Skeletal muscle tissue (tissue), 4 donors: ENCODE measurements around the gene RELL1. TPM values are rescaled to one million over a fixed set of nuclear protein-coding genes. Genes with fewer than 3 reads are reported as not detected.
A peak's percentile ranks its signal among the peaks of the same experiment; 100 is the strongest.

Experiments used
- H3K27ac ChIP-seq: one replicate; pipeline ENCODE4 v1.7.0; 2013; ENCODE audit warnings: mild to moderate bottlenecking, low read depth, low read length, inconsistent platforms
- H3K27me3 ChIP-seq, 3 donors: one replicate each; pipeline ENCODE4 v1.7.0; 2013; ENCODE audit warnings: low read length in 3 of 3; ENCODE audit not compliant: control insufficient read depth in 3 of 3, insufficient read depth in 3 of 3
- H3K36me3 ChIP-seq, 3 donors: one replicate each; pipeline ENCODE4 v1.7.0; 2013; ENCODE audit warnings: low read length in 3 of 3; ENCODE audit not compliant: control insufficient read depth in 3 of 3, insufficient read depth in 3 of 3
- H3K4me1 ChIP-seq, 3 donors: one replicate each; pipeline ENCODE4 v1.7.0; 2013; ENCODE audit warnings: low read length in 3 of 3, mild to moderate bottlenecking in 3 of 3; ENCODE audit not compliant: control insufficient read depth in 3 of 3, insufficient read depth in 3 of 3
- H3K4me3 ChIP-seq, 3 donors: one replicate each; pipeline ENCODE4 v1.7.0; 2013; ENCODE audit warnings: low read length in 3 of 3
- H3K9ac ChIP-seq, 3 donors: one replicate each; pipeline ENCODE4 v1.7.0; 2013; ENCODE audit warnings: low read length in 3 of 3, mild to moderate bottlenecking in 3 of 3, moderate library complexity in 2 of 3, low read depth in 1 of 3
- H3K9me3 ChIP-seq, 3 donors: one replicate each; pipeline ENCODE4 v1.7.0; 2013; ENCODE audit warnings: low read length in 3 of 3; ENCODE audit not compliant: control insufficient read depth in 3 of 3
- total RNA-seq: library from RNA; depleted of rRNA; stranded (reverse); fragments of >200 nt; gene quantifications from one replicate; pipeline ENCODE4 v1.2.3, GENCODE V29; 2014
- donor health status: Osteomylitis.

RELL1 gene
- total RNA-seq, 1 donor from 2014 or later, result 82.5 TPM

GRCh38 chr4:37693450-37694190, 7.4 kb upstream of the RELL1 start:
- Histone ChIP-seq H3K9me3 (no peaks in the 10 kb centered on the region), H3K36me3 (no peaks in the 10 kb centered on the region), H3K4me3 (no peak overlapping the region), H3K9ac (no peak overlapping the region), H3K27ac (no peak overlapping the region), H3K4me1 (no peaks in the 10 kb centered on the region), H3K27me3 (no peaks in the 10 kb centered on the region)

- H3K9me3 ChIP-seq, result no peaks in the 10 kb centered on the region
- H3K27ac ChIP-seq, result no peak overlapping the region
- H3K4me3 ChIP-seq, result no peak overlapping the region
Measured at GRCh38 chr4:37693030-37693429, 6.9 kb upstream of the RELL1 start.

GRCh38 chr4:37690976-37691375, 4.8 kb upstream of the RELL1 start:
- H3K36me3 ChIP-seq, result no peaks in the 10 kb centered on the region
- H3K27me3 ChIP-seq, result no peaks in the 10 kb centered on the region
- no peaks in the 10 kb centered on the region for H3K9me3 ChIP-seq
- H3K9ac ChIP-seq, result no peak overlapping the region
- no peak overlapping the region for H3K4me3 ChIP-seq
- peaks cover 0 to 10% (median 6%) of the 10 kb centered on the region in 3 donors for H3K4me1 ChIP-seq
- H3K27ac ChIP-seq, result no peak overlapping the region

More at GRCh38 chr4:37693030-37693429, 6.9 kb upstream of the RELL1 start:
- Histone ChIP-seq H3K4me1 (no peaks in the 10 kb centered on the region), H3K36me3 (no peaks in the 10 kb centered on the region), H3K27me3 (no peaks in the 10 kb centered on the region), H3K9ac (no peak overlapping the region)

- H3K27ac ChIP-seq, result no peak overlapping the region
- no peak overlapping the region for H3K9ac ChIP-seq
- no peaks in the 10 kb centered on the region for H3K36me3 ChIP-seq
- no peak overlapping the region for H3K4me3 ChIP-seq
- H3K9me3 ChIP-seq, result no peaks in the 10 kb centered on the region
- peaks cover under 1 to 17% (median 15%) of the 10 kb centered on the region in 3 donors for H3K4me1 ChIP-seq
- H3K27me3 ChIP-seq, result no peaks in the 10 kb centered on the region
Measured at GRCh38 chr4:37689353-37690095, 3.3 kb upstream of the RELL1 start.

GRCh38 chr4:37687681-37688080, 1.5 kb upstream of the RELL1 start:
- no peak overlapping the region for H3K9ac ChIP-seq
- no peaks in the 10 kb centered on the region for H3K9me3 ChIP-seq
- H3K4me1 ChIP-seq, result peaks cover 12 to 30% (median 15%) of the 10 kb centered on the region in 3 donors
- H3K27ac ChIP-seq, result peak overlapping the region; percentile 96
- H3K36me3 ChIP-seq, result no peaks in the 10 kb centered on the region
- H3K4me3 ChIP-seq, result no peak overlapping the region
- H3K27me3 ChIP-seq, result no peaks in the 10 kb centered on the region

- peak overlapping the region; percentile 77 to 86 (median 82) for H3K9ac ChIP-seq
- H3K27me3 ChIP-seq, result no peaks in the 10 kb centered on the region
- H3K9me3 ChIP-seq, result no peaks in the 10 kb centered on the region
- H3K27ac ChIP-seq, result peak overlapping the region; percentile 96
- H3K4me1 ChIP-seq, result peaks cover 14 to 32% (median 15%) of the 10 kb centered on the region in 3 donors
- H3K4me3 ChIP-seq, result peak overlapping the region; percentile 73 to 88 (median 79)
- no peaks in the 10 kb centered on the region for H3K36me3 ChIP-seq
Measured at GRCh38 chr4:37687194-37687562, 1.0 kb upstream of the RELL1 start.

- H3K9ac ChIP-seq, result peak overlapping the region; percentile 87 to 94 (median 94)
- H3K9me3 ChIP-seq, result no peaks in the 10 kb centered on the region
- H3K36me3 ChIP-seq, result no peaks in the 10 kb centered on the region
- H3K4me1 ChIP-seq, result peaks cover 14 to 32% (median 15%) of the 10 kb centered on the region in 3 donors
- H3K27ac ChIP-seq, result peak overlapping the region; percentile 96
- peak overlapping the region; percentile 88 for H3K4me3 ChIP-seq
- H3K27me3 ChIP-seq, result no peaks in the 10 kb centered on the region
Measured at GRCh38 chr4:37685823-37686372, 278 bp downstream of the RELL1 start.

- peak overlapping the region; percentile 88 for H3K4me3 ChIP-seq
- no peaks in the 10 kb centered on the region for H3K9me3 ChIP-seq
- H3K27ac ChIP-seq, result peak overlapping the region; percentile 96
- H3K4me1 ChIP-seq, result peaks cover 14 to 32% (median 15%) of the 10 kb centered on the region in 3 donors
- peak overlapping the region; percentile 87 to 94 (median 94) for H3K9ac ChIP-seq
- no peaks in the 10 kb centered on the region for H3K36me3 ChIP-seq
- no peaks in the 10 kb centered on the region for H3K27me3 ChIP-seq
Measured at GRCh38 chr4:37685161-37685822, 884 bp downstream of the RELL1 start.

GRCh38 chr4:37684154-37684553, 2.0 kb downstream of the RELL1 start:
- Histone ChIP-seq H3K9me3 (no peaks in the 10 kb centered on the region), H3K36me3 (no peaks in the 10 kb centered on the region), H3K27me3 (no peaks in the 10 kb centered on the region), H3K4me1 (peaks cover 14 to 32% (median 18%) of the 10 kb centered on the region in 3 donors), H3K9ac (peak overlapping the region in 1 of 3 donors; percentile 36), H3K27ac (peak overlapping the region; percentile 96), H3K4me3 (peak overlapping the region in 2 of 3 donors; percentile 1 to 88)
